ENCODE data around the gene AMIGO1. TPM values are rescaled to one million over a fixed set of nuclear protein-coding genes. Genes with fewer than 3 reads are reported as not detected.

AMIGO1 gene
- total RNA-seq, 1 donor from 2014 or later, result 15.6 TPM

GRCh38 chr1:109513110-109513710, 3.7 kb upstream of the AMIGO1 start:
- ATAC-seq (no peak), DNase-seq (ENCODE audit: low spot score) (no peak)
- intact Hi-C loops (cut with DNase I), result no loop called here

- intact Hi-C loops (cut with DNase I), result no loop called here
- no peak for DNase-seq (ENCODE audit: low spot score)
- ATAC-seq, result no peak
These were observed 703 bp downstream of the AMIGO1 start for GRCh38 chr1:109508873-109509175.

GRCh38 chr1:109508001-109508872, 1.3 kb downstream of the AMIGO1 start:
- ATAC-seq, result no peak
- intact Hi-C loops (cut with DNase I), result no loop called here
- DNase-seq (ENCODE audit: low spot score), result no peak

GRCh38 chr1:109504974-109505373, 4.6 kb downstream of the AMIGO1 start:
- ATAC-seq (no peak), DNase-seq (ENCODE audit: low spot score) (no peak)
- intact Hi-C loops (cut with DNase I), result no loop called here

GRCh38 chr1:109503935-109504334, 5.6 kb downstream of the AMIGO1 start:
- ATAC-seq (no peak), DNase-seq (ENCODE audit: low spot score) (no peak)
- intact Hi-C loops (cut with DNase I), result no loop called here

GRCh38 chr1:109502364-109502851, 7.1 kb downstream of the AMIGO1 start:
- DNase-seq (ENCODE audit: low spot score), result no peak
- no peak for ATAC-seq
- intact Hi-C loops (cut with DNase I), result no loop called here

GRCh38 chr1:109501644-109502363, 7.7 kb downstream of the AMIGO1 start:
- DNase-seq (ENCODE audit: low spot score) (no peak), ATAC-seq (no peak)
- intact Hi-C loops (cut with DNase I), result no loop called here

GRCh38 chr1:109500941-109501381, 8.6 kb downstream of the AMIGO1 start:
- no peak for DNase-seq (ENCODE audit: low spot score)
- no peak for ATAC-seq
- intact Hi-C loops (cut with DNase I), result no loop called here

GRCh38 chr1:109499661-109500536, 9.6 kb downstream of the AMIGO1 start:
- ATAC-seq (no peak), DNase-seq (ENCODE audit: low spot score) (no peak)
- intact Hi-C loops (cut with DNase I), result no loop called here

- intact Hi-C loops (cut with DNase I), result no loop called here
- ATAC-seq (no peak), DNase-seq (ENCODE audit: low spot score) (no peak)
These were observed 10.4 kb downstream of the AMIGO1 start for GRCh38 chr1:109499081-109499480.

- intact Hi-C loops (cut with DNase I), result no loop called here
- ATAC-seq (peak; percentile 9), DNase-seq (ENCODE audit: low spot score) (no peak)
These were observed 11.2 kb downstream of the AMIGO1 start for GRCh38 chr1:109498161-109498801.

- ATAC-seq (no peak), DNase-seq (ENCODE audit: low spot score) (no peak)
- intact Hi-C loops (cut with DNase I), result no loop called here
These were observed 11.9 kb downstream of the AMIGO1 start for GRCh38 chr1:109497449-109498160.

- DNase-seq (ENCODE audit: low spot score), result no peak
- intact Hi-C loops (cut with DNase I), result no loop called here
- no peak for ATAC-seq
These were observed 13.8 kb downstream of the AMIGO1 start for GRCh38 chr1:109495738-109496137.

GRCh38 chr1:109493805-109494539, 15.6 kb downstream of the AMIGO1 start, which contains the start of gene CYB561D1:
CYB561D1 (plus strand) TSS chr1:109494094; CDS start chr1:109494140, 46 bp downstream.
- intact Hi-C loops (cut with DNase I), result loop anchor here (2.0 kb wide), 1 partner anchor 39 kb away; no protein-coding TSS in a partner anchor
- ATAC-seq (peak; percentile 93), DNase-seq (ENCODE audit: low spot score) (peak; percentile 93)

GRCh38 chr1:109493227-109493626, 16.3 kb downstream of the AMIGO1 start:
- peak; percentile 1 for ATAC-seq
- intact Hi-C loops (cut with DNase I), result loop anchor here (2.0 kb wide), 1 partner anchor 40 kb away; no protein-coding TSS in a partner anchor
- no peak for DNase-seq (ENCODE audit: low spot score)

GRCh38 chr1:109492779-109493178, 16.7 kb downstream of the AMIGO1 start:
- no peak for DNase-seq (ENCODE audit: low spot score)
- intact Hi-C loops (cut with DNase I), result loop anchor here (2.0 kb wide), 1 partner anchor 40 kb away; no protein-coding TSS in a partner anchor
- no peak for ATAC-seq

- intact Hi-C loops (cut with DNase I), result no loop called here
- DNase-seq (ENCODE audit: low spot score) (no peak), ATAC-seq (no peak)
These were observed 18.2 kb downstream of the AMIGO1 start for GRCh38 chr1:109491372-109491771.

All from sciatic nerve (tissue), 2 donors.